HFF-Myc (cell line): ENCODE measurements around the gene AGER.

Experiments used
- DNase-seq: peaks from one replicate; pipeline ENCODE4 v3.0.0-alpha.2; 2011; ENCODE audit warnings: low read depth; ENCODE audit errors: extremely low read depth
- H3K4me3 ChIP-seq: replicated peaks from 2 replicates; pipeline ENCODE4 v1.5.1; 2011; ENCODE audit warnings: low read depth, mild to moderate bottlenecking, control low read depth, low read length
- CTCF ChIP-seq: IDR thresholded peaks from 2 replicates; pipeline ENCODE4 v1.5.1; 2012; ENCODE audit warnings: mild to moderate bottlenecking, low read depth, low read length, control low read depth; ENCODE audit errors: missing control alignments

Gene AGER

DNA sequence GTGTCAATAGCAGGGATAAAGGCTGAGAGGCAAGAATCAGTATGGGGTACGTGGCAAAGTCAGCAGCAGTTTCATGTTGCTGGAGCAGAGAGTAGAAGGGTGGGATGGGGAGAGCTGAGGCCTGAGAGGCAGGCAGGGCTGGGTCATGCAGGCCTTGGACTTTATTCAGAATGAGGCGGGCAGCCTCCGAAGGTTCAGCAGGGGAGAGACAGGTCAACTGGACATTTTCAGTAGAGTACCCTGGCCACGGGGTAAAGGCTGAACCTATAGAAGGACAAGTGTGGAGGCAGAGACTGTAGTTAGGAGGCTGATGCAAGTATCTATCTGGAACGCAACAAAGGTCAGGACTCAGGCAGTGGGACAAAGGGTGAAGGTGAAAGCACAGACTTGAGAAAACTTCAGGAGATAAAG is 26.1 kb upstream of the AGER start:
- no peak for DNase-seq
- no peak overlapping the region for H3K4me3 ChIP-seq
- TF ChIP-seq CTCF: no peak

DNA sequence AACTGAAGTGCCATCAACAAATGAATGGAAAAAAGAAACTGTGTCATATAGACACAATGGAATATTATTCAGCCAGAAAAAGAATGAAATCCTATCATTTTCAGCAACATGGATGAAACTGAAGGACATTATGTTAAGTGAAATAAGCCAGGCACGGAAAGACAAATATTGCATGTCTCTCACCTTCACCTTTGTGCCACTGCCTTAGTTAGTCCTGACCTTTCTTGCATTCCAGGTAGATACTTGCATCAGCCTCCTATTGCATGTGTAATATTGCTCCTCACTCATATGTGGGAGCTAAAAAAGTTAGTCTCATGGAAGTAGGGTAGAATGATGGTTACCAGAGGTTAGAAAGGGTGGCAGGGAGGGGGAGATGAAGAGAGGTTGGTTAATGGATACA is 24.9 kb upstream of the AGER start:
- DNase-seq: no peak
- no peak overlapping the region for H3K4me3 ChIP-seq
- no peak for TF ChIP-seq CTCF

DNA sequence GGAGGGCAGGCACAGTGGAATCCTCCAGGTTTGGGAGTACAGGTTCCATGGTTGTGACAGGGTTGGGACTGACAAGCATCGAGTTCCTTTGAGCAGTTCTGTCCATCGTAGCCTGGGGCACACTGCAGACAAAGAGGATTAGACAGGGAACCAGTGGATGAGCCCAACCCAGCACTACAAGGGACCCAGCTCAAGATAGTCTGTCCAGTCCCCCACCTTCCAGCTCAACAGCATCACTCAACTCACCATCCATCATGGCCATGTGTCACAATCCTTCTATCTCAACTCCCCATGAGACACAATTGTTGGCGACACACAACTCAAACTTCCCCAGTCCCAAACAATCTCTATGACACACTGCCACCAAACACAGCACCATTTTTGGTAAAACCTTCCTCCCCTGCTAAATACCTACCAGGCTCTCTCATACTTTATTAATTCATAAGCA is 20.2 kb upstream of the AGER start:
- H3K4me3 ChIP-seq: no peak overlapping the region
- TF ChIP-seq CTCF: no peak

DNA sequence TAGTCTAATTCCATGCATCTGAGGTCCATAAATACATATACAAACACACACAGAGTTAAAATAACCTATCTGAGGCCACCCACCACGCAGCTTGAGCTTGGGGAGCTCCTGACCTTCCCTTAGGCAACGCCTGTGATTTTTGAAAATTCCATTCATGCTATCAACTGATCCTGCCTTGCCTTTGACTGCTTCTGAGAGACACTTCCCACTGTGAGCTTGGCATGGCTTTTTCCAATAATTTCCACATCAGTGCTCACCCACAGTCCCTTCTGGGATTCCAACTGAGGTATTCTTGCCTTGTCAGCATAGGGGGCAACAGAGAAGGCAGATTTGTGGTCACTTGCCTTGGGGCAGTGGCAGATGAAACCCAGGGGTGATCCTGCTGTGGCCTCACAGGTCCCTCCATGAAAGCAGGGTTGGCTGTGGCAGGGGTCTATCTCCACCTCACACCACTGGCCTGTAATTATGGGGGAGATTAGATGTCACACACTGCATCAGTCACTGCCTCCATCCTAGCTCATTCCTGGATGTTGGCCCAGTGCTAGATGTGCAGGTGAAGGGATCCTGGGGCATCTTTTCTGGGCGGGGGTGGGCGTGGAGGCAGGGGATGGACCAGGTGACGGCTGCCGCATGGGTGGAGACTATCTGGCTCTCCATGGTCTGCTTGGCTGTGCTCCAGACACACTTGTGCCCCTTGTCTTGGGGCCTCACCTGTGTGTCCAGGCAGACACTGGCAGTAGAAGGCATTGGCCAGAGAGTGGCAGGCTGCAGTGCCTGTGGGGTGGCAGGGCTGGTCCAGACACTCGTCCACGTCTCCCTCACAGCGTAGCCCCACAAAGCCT is 19.6 kb upstream of the AGER start:
- no peak for DNase-seq
- no peak for TF ChIP-seq CTCF

More for the DNA sequence above, 20.2 kb upstream of the AGER start:
- no peak for DNase-seq

GRCh38 chr6:32202186-32202585 is 18.1 kb upstream of the AGER start:
- H3K4me3 ChIP-seq: no peak overlapping the region
- DNase-seq: no peak
- no peak for TF ChIP-seq CTCF

More for the DNA sequence above, 19.6 kb upstream of the AGER start:
- H3K4me3 ChIP-seq: no peak overlapping the region

- H3K4me3 ChIP-seq: no peak overlapping the region
- DNase-seq: no peak
- no peak for TF ChIP-seq CTCF
Observed at GRCh38 chr6:32200711-32201475, 16.8 kb upstream of the AGER start.
